Measurements from ENCODE around the gene ARID1A. TPM values are rescaled to one million over a fixed set of nuclear protein-coding genes. Genes with fewer than 3 reads are reported as not detected.

Gene ARID1A
- total and polyA plus RNA-seq, 9 of the 15 experiments (the other 6 are each of a cell fraction or from before 2014, with no cell fraction given) = 8.3 to 88.3 (median 22.5) TPM

GRCh38 chr1:26787706-26788514 lies 92.1 kb downstream of the ARID1A start, which contains the start of gene PIGV (continued):
- TF ChIP-seq, protein P1, sequence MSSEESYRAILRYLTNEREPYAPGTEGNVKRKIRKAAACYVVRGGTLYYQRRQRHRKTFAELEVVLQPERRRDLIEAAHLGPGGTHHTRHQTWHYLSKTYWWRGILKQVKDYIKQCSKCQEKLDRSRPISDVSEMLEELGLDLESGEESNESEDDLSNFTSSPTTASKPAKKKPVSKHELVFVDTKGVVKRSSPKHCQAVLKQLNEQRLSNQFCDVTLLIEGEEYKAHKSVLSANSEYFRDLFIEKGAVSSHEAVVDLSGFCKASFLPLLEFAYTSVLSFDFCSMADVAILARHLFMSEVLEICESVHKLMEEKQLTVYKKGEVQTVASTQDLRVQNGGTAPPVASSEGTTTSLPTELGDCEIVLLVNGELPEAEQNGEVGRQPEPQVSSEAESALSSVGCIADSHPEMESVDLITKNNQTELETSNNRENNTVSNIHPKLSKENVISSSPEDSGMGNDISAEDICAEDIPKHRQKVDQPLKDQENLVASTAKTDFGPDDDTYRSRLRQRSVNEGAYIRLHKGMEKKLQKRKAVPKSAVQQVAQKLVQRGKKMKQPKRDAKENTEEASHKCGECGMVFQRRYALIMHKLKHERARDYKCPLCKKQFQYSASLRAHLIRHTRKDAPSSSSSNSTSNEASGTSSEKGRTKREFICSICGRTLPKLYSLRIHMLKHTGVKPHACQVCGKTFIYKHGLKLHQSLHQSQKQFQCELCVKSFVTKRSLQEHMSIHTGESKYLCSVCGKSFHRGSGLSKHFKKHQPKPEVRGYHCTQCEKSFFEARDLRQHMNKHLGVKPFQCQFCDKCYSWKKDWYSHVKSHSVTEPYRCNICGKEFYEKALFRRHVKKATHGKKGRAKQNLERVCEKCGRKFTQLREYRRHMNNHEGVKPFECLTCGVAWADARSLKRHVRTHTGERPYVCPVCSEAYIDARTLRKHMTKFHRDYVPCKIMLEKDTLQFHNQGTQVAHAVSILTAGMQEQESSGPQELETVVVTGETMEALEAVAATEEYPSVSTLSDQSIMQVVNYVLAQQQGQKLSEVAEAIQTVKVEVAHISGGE (CRISPR knock-in tag; IDR thresholded peaks at IDR 0.05) = peak in 1 of 3 experiments; percentile 78; a peak in 2 of 6 replicates
- TF ChIP-seq LEF1 (IDR thresholded peaks at IDR 0.05) (no peak), NRF1 (conservative IDR thresholded peaks at IDR 0.05 in 1 of 2, IDR thresholded peaks at IDR 0.05 in 1 of 2) (peak; percentile 98), HDAC1 (IDR thresholded peaks at IDR 0.05) (peak in 1 of 2 experiments; percentile 17; a peak in 1 of 4 replicates), ZNF780A (CRISPR knock-in tag; IDR thresholded peaks at IDR 0.05) (no peak), ZNF354B (CRISPR knock-in tag; IDR thresholded peaks at IDR 0.05) (no peak), ZNF175 (CRISPR knock-in tag; IDR thresholded peaks at IDR 0.05; ENCODE audit: low read depth) (peak; percentile 69), PHF21A (IDR thresholded peaks at IDR 0.05; ENCODE audit: borderline replicate concordance, low read depth) (no peak), ATF7 (IDR thresholded peaks at IDR 0.05) (peak; percentile 73; the same call in 1 of the 2 replicates), HMBOX1 (IDR thresholded peaks at IDR 0.05) (no peak)
- TF ChIP-seq, protein P2, sequence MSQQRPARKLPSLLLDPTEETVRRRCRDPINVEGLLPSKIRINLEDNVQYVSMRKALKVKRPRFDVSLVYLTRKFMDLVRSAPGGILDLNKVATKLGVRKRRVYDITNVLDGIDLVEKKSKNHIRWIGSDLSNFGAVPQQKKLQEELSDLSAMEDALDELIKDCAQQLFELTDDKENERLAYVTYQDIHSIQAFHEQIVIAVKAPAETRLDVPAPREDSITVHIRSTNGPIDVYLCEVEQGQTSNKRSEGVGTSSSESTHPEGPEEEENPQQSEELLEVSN (IDR thresholded peaks at IDR 0.05; ENCODE audit: borderline replicate concordance in 1 of 2, extremely low read depth in 1 of 2, insufficient read depth in 1 of 2, insufficient read length in 1 of 2, low read depth in 1 of 2, low read length in 1 of 2, poor library complexity in 1 of 2, severe bottlenecking in 1 of 2) = peak; percentile 78 to 94
- TF ChIP-seq, protein P3, sequence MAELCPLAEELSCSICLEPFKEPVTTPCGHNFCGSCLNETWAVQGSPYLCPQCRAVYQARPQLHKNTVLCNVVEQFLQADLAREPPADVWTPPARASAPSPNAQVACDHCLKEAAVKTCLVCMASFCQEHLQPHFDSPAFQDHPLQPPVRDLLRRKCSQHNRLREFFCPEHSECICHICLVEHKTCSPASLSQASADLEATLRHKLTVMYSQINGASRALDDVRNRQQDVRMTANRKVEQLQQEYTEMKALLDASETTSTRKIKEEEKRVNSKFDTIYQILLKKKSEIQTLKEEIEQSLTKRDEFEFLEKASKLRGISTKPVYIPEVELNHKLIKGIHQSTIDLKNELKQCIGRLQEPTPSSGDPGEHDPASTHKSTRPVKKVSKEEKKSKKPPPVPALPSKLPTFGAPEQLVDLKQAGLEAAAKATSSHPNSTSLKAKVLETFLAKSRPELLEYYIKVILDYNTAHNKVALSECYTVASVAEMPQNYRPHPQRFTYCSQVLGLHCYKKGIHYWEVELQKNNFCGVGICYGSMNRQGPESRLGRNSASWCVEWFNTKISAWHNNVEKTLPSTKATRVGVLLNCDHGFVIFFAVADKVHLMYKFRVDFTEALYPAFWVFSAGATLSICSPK (IDR thresholded peaks at IDR 0.05; ENCODE audit: borderline replicate concordance) = no peak
- TF ChIP-seq, protein P4, sequence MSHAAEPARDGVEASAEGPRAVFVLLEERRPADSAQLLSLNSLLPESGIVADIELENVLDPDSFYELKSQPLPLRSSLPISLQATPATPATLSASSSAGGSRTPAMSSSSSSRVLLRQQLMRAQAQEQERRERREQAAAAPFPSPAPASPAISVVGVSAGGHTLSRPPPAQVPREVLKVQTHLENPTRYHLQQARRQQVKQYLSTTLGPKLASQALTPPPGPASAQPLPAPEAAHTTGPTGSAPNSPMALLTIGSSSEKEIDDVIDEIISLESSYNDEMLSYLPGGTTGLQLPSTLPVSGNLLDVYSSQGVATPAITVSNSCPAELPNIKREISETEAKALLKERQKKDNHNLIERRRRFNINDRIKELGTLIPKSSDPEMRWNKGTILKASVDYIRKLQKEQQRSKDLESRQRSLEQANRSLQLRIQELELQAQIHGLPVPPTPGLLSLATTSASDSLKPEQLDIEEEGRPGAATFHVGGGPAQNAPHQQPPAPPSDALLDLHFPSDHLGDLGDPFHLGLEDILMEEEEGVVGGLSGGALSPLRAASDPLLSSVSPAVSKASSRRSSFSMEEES (CRISPR knock-in tag; IDR thresholded peaks at IDR 0.05) = no peak
- TF ChIP-seq, protein P5, sequence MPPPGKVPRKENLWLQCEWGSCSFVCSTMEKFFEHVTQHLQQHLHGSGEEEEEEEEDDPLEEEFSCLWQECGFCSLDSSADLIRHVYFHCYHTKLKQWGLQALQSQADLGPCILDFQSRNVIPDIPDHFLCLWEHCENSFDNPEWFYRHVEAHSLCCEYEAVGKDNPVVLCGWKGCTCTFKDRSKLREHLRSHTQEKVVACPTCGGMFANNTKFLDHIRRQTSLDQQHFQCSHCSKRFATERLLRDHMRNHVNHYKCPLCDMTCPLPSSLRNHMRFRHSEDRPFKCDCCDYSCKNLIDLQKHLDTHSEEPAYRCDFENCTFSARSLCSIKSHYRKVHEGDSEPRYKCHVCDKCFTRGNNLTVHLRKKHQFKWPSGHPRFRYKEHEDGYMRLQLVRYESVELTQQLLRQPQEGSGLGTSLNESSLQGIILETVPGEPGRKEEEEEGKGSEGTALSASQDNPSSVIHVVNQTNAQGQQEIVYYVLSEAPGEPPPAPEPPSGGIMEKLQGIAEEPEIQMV (tag; conservative IDR thresholded peaks at IDR 0.05; ENCODE audit: low read depth) = no peak

Data from K562 (cell line).